GM19395 (cell line): ENCODE measurements around the gene TNNT3.
"Not testable (repeated sequence)": the region's sequence is repeated elsewhere in the genome, so short reads cannot be mapped to it uniquely, and the experiment has no call there.

ENCODE experiments used
- ATAC-seq: cut with Tn5 transposase; IDR thresholded peaks from one replicate; pipeline ENCODE4 v1.9.1; 2021; ENCODE audit warnings: mild to moderate bottlenecking, moderate library complexity; ENCODE audit not compliant: unreplicated experiment

The TNNT3 gene

DNA sequence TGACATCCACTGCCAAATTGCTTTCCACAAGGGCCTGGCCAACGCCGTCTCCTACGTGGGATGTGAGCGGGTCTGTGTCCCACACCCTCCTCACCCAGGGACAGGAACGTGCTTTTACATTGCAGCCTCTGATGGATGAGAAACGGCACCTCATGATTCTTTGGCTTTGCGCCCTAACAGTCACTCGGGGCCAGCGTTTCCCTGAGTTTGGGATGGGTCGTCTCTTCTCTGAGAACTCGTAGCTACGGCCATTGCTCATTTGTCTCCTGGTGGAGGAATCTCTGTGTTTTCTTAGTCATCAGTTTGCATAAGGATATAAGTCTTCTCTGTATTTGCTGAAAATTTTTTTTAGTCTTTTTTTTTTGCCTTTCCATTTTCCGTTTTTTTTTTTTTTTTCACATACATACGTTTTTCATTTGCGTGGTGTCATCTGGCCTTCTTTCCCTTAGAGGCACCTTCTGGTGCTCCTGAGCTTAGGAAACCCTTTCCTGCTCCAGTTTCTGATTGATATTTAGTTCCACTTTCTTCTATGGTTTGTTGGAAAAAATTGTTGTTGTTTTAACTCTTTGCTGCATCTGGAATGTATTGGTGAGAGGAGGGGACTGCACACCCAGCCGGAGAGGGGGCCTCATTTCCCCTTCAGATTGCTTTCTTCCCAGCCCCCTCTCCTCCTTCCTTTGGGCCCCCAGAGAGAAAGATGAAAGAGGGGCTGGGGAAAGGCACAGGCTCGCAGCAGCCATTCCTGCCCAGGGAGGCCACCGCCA is 12.0 kb downstream of the TNNT3 start:
- no peak for ATAC-seq

DNA sequence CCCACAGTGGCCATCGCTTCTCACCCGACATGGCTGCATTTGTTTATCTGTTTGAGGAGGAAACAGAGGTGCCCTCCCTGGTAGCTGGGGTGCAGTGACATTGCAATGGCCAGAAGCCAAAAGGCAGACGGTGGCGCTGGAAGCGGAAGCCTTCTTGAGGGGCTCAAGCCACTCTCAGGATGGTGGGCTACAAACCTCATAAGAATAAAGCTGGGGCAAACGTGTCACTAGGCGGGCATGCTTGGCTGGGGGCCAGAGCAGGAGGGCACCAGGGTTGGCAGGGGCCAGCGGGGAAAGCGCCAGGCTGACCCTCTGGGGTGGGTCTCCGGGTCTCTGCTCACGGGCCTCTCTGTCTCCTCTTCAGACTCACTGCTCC is 12.6 kb downstream of the TNNT3 start:
- no peak for ATAC-seq

DNA sequence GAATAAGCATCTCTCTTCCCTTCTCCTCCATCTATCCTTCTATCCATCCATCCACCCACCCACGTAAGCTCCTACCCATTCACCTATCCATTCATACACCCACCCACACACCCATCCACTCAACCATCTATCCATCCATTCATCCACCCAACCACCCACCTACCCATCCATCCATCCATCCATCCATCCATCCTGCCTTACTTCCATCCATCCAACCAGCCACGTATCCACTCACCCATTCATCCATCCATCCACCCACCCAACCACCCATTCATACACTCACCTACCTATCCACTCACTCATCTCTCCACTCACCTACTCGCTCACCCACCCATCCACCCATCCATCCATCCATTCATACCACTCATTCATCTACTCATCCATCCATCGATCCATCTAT is 13.2 kb downstream of the TNNT3 start:
- no peak for ATAC-seq

DNA sequence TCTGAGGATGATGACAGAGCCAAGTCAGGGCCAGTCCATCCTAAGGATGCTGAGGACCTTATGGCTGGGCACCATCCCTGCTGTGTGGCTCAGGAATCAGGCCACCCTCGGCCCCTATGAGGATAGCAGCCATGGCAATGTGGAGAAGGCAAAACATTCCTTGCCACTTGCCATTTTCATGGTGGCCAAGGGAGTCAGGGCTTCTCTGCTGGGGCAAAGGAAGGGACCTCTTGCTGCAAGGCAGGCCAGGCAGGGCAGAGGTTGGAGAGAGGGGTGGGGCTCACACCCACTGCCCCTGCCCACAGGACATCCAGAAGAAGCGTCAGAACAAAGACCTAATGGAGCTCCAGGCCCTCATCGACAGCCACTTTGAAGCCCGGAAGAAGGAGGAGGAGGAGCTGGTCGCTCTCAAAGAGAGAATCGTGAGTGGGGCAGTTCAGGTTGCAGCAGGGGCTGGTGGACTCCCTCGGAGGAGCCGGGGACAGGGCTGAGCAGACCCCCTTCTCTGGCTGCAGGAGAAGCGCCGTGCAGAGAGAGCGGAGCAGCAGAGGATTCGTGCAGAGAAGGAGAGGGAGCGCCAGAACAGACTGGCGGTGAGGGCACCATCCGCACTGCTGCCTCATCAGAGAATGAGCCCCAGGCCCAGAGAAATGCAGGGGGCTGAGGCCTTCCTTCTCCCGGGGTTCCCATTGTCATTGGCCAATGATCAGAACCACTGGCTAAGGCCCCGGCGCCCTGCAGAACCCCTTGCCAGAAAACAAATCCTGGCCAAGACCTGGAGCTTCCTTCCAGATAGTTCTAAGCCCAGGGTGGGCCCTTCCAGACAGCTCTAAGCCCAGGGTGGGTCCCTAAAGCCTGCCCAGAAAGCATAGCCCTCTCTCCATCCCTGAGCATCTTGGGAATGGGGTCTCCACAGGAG is 14.2 kb downstream of the TNNT3 start:
- ATAC-seq = no peak

DNA sequence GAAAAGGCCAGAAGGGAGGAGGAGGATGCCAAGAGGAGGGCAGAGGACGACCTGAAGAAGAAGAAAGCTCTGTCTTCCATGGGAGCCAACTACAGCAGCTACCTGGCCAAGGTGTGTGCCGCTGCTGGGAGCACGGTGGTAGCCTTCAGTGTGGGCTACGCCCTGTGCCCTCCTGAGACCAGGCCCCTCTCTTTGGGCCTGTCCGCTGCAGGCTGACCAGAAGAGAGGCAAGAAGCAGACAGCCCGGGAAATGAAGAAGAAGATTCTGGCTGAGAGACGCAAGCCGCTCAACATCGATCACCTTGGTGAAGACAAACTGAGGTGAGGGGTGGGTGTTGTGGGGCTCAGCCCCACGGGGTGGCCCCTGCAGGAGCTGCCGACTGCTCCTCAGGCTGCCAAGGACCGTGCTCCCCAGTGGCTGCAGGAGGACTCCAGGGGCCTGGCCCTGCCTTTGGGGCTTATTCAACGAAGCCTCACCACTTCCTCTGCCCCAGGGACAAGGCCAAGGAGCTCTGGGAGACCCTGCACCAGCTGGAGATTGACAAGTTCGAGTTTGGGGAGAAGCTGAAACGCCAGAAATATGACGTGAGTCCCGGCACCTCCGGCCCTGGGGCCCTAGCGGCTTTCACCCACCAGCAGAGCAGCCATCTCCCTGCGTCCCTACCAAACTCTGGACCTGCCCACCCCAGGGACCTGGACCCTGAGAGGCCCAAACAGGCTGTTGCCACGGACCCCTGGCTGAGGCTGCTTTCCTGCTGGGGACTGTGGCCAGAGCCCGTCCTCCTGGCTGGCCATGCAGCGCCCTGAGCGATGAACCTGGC is 15.0 kb downstream of the TNNT3 start:
- no peak for ATAC-seq

DNA sequence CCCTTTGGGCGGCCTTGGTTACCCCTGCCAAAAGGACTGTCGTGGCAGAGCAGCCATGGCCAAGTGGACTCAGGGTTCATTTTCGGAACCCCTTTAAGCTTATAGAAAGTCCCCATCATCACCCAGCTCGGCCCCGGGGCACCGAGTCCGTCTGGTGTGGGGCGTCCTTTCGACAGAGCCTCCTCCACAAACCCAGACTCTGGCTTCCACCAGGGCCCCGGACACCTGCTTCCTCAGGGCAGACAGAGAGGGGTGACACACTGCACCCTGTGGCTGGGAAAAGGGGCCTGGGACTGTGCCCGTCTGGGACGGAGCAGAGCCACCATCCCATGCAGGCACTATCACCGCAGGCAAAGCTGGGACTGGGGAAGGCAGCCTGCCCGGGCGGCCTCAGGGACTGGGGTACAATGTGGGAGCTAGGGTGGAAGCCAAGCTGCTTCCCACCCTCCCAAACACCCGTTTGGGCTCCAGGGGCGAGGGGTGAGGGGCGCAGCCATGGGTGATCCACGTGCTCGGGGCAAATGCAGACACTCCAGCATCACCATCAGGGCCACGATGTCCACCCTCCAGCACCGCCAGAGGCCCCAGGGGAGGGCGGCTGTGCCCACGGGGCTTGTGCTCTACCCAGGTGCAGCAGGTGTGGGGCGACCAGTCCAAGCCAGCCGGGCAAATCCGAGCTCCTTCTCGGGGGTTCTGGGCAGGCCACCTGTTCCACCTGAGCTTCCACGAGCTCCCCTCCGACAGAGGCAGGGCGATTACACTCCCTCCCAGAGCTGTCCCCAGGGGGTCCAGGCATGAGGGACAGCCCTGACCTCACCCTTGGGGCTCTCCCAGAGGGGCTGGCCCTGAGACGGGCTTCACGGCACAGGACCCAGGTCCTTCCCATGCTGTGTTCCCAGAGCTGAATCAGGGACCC is 15.9 kb downstream of the TNNT3 start:
- no peak for ATAC-seq

DNA sequence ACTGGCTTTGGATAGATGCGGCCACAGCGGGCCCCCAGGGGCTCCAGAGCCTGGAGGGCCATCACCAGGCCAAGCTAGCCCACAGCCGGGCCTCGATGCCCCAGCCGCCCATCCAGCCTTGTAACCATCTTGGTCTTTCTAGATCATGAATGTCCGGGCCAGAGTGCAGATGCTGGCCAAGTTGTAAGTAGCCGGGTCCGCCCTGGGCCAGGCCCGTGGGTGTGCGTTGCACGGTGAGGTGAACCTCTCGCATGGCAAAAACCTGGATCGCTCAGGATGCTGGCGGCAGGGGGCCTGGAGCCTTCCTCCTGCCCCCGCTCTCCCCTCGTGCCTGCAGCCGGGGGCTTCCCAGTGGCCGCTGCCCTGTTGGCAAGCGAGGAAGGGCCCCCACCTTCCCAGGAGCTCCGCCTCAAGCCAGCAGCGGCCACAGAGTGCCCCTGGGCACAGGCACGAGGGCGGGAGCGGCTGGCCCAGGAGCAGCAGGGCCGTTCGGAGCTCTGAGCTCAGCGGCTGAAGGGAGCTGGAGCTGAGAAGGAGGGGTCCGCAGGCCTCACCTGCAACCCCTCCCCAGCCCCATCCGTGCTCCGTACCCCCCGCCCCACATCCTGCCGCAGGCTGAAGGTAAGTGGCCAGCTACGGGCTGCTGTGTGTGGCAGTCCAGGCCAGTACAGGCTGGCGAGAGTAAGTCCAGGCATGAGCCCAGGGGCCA is 16.7 kb downstream of the TNNT3 start:
- no peak for ATAC-seq

DNA sequence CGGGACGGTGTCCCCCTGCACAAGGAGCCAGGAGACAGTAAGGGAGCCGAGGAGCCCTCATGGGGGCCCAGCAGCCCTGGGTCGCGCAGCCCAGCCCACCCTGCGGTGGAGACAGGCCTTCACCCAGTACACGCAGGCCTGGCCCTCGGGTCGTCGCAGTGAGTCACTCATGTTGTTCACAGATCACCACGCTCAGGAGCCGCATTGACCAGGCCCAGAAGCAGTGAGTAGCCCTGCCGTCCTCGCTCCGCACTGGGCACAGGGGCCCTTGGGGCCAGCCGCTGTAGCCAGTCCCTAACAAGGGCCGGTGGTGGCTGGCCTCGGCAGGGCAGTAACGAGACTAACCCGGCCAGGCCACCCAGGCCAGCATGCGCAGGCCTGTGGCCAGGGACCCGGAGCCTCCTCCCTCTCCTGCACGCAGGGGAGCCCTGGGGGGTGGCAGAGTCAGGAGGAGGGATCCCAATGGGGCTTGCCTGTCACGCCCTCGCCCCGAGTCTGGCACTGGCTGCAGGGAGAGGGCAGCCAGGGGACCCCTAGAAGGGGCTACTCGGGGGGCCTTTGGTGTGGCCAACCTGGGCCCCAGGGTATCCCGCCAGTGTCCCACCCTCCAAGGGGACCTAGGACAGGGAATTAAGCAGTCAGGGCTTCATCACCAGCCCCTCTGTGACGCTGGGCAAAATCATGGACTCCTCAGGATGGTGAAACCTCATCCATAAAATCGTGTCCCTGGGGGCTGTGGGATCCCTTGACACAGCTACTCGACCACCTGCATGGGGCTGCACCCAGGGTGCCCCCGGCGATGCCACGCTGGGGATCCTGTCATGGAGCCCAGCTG is 17.5 kb downstream of the TNNT3 start:
- no peak for ATAC-seq

DNA sequence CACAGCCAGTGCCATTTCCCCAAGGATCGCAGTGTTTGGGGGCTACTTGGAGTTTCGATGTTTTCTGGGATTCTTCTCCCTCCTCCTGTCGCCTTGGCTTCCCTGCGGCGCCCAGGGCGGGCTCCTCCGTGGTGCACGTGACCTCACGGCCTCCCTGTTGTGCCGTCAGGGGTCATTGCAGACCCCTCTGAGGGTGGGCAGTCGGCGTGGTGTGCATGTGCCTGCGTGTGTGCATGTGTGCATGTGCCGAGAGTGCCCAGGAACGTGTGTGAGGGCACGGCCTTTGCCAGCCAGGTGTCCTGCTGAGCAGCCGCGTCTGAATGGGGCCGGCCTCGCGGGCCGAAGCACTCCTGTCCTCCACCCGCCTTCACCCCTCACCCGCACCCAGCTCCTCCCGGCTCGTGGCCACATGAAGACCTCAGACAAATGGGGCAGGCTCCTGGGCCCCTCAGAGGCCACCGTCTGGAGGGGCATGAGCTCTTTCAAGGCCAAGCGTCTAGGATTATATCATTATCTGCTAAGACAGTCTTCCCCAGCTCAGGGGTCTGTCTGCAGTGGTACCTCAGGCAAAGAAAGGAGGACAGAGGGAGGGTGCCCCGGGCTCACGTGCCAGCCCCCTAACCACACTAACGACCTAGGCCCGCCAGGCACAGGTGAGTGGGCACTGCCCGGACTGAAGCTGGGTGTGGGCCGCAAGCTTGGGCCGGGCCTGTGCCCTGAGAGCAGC is 18.3 kb downstream of the TNNT3 start:
- no peak for ATAC-seq

DNA sequence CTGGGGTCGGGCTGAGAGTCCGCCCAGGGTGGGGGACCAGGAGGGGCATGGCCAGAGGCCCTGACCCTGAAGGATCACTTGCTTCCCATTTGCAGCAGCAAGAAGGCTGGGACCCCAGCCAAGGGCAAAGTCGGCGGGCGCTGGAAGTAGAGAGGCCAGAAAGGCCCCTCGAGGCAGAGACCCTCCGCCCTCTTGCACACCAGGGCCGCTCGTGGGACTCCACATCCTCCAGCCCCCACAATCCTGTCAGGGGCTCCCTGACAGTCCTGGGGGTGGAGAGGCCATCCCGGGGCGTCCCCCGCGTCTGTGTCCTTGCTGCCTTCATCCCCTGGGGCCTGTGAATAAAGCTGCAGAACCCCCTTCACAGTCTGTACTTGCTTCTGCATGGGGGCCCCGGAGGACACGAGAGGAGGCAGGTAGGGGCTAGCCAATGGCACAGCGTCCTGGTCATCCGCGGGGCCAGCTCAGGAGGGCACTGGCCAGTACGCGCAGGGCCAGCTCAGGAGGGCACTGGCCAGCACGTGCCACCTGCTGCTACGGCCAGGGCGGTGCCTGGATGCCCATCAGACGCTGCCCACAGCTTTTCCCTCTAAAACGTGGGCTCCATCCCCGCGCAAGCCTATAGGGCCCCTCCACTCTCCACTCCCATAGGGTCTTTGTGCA is 19.0 kb downstream of the TNNT3 start:
- no peak for ATAC-seq

DNA sequence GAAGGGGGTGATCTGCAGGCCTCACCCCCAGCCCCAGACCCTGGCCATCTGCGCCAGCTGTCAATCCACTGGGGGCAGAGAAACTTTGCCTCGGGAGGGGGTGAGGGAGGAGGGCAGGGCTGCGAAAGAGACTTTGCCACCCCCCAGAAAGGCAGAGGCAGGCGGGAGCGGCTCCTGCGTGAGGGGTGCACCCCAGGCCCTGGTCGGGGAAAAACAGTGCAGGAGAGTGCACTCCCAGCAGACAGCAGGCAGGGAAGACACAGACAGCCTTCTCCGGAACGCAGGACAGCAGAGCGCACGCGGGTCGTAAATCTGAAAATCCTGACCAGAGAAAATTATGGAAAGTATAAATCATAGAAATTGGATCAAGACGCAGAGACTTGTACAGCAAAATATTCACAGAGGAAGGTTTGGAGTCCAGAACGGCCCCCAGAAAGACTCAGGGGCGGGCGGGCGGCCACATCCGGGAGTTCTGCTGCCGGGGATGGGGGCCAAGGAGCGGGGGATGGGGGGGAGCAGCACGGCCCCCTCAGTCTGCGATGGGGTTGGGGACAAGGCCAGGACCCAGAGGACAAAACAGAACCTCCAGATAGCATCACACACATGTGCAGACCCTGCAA is 19.6 kb downstream of the TNNT3 start:
- ATAC-seq = no peak

DNA sequence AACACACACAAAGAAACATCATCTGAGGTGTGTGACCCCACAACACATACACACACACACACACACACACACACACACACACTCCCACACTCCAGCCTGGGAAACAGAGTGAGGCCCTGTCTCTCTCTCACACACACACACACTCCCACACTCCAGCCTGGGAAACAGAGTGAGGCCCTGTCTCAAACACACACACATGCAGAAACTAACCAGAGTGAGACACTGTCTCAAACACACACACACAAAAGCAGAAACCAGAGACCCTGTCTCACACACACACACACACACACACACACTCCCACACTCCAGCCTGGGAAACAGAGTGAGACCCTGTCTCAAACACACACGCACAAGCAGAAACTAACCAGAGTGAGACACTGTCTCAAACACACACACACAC is 20.3 kb downstream of the TNNT3 start:
- not testable (repeated sequence) for ATAC-seq

DNA sequence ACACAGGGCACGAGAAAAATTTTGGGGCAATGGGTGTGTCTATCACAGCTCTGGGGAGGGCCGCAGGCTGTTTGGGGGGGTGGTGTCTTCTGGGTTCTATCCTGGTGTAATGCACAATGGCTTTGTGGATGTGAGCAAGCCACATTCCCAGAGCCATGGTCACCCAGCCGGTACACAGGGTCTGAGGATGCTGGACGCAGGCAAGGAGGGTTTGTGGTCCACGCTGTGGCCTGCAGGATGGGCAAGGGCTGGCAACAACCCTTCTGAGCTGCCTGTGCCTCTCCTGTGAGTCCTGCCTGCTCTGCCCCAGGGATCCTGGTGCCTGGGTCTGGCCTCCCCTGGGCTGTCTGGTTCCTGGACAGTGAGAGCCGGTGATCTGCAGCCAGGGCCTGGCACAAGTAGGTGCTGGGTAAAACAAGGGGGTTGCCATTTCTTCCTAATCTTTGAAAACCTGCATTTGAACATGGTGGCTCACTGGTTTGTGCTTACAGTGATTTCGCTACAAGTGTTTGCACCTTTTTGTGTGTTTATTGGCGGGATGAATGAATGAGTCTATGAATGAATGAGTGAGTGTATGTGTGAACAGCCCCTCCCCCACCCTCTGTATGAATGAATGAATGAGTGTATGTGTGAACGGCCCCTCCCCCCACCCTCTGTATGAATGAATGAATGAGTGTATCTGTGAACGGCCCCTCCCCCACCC is 23.2 kb downstream of the TNNT3 start:
- no peak for ATAC-seq

DNA sequence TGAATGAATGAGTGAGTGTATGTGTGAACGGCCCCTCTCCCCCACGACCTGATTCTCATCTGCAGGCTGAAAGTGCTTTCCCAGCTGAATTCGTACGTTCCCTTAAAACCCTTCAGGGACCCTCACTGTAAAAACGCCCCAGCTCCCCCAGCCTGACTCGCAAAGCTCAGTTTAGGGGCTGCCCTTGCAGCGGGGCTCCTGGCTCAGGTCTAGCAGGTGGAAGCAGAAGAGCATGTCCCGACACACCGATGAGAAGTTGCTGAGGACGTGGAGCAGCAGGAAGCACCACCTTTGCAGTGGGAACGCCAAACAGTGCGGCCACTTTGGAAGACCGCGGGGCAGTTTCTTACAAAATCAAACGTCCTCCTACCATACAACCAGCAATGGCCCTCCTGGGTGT is 24.1 kb downstream of the TNNT3 start:
- no peak for ATAC-seq

DNA sequence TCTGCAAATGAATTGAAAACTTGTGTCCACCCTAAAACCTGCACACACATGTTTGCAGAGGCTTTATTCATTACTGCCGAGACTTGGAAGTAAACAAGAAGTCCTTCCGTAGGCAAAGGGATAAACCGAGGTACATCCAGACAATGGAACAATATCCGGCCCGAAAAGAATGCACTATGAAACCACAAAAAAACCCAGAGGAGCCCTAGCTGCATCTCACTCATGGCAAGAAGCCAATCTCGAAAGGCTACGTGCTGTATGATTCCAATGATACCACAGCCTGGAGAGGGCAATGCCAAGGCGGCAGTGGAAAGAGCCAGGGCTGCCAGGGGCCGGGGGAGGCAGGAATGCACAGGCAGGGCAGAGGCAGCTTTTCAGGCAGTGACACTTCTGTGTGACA is 24.5 kb downstream of the TNNT3 start:
- ATAC-seq = no peak

DNA sequence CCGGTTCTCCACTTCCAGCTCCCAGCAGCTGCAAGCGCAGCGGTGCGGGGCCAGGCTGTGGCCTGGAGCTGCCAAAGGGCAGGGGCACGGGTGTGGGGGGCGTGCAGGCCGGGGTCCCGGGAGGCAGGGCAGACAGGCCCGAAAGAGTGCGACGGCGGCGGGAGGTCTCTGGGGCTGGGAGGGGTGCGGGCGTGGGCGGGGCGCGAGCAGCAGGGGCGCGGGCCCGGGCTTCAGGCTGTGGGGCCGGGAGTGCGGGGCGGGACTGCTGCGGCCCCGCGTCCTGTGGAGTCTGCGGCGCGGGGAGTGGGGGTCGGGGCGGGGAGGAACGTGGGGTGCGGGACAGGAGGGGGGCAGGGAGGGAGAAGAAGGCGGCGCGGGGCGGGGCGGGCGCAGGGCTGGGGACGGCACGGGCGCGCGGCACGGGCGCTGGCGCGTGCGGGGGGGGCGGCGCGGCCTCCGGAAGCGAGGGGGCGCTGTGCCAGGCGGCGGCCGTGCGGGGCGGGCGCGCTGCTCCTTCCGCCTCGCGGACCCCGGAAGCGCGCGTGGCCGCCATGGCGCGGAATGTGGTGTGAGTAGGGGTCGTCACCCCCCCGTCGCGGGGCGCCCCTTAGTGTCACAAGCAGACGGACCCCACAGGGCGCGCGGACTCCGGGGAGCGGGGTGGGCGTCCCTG is 27.4 kb downstream of the TNNT3 start, which contains the start of gene MRPL23:
TSS of gene MRPL23 (plus strand) at position 521 of the 673 bp plus-strand sequence. CDS start at position 552, 31 bp downstream.
- no peak for ATAC-seq
